Smooth muscle cell of the umbilical artery (primary cell): ENCODE data around the gene B4GALNT2. TPM values are rescaled to one million over a fixed set of nuclear protein-coding genes. Genes with fewer than 3 reads are reported as not detected.

Experiments
- total RNA-seq: library from RNA; depleted of rRNA; stranded (reverse); fragments of >200 nt; gene quantifications from 2 replicates; pipeline ENCODE4 v1.2.3, GENCODE V29; 2014

B4GALNT2 gene
- not detected in 2 replicates for total RNA-seq

GRCh38 chr17:49132699-49133364 is at the start of gene B4GALNT2:
Gene B4GALNT2 (plus strand): TSS chr17:49132769. CDS start chr17:49132793, 24 bp downstream.

GRCh38 chr17:49210158-49211029 is 77.8 kb downstream of the B4GALNT2 start, which contains the start of the genes ABI3 and GNGT2:
Gene ABI3 (plus strand): TSS chr17:49210707. CDS start chr17:49210725, 18 bp downstream.
Gene GNGT2 (minus strand): TSS chr17:49210574. CDS start chr17:49207422, 3,152 bp downstream.

Other genes with a start within 250 kb of the B4GALNT2 start
- gene ATP5MC1, start 240.0 kb upstream of the B4GALNT2 start, total RNA-seq = 27.8 and 33.0 TPM in 2 replicates
- 49.9 and 78.2 TPM in 2 replicates for gene UBE2Z, start 224.4 kb upstream of the B4GALNT2 start, total RNA-seq
- 95.0 and 97.6 TPM in 2 replicates for gene SNF8, start 187.9 kb upstream of the B4GALNT2 start, total RNA-seq
- gene GIP, start 164.2 kb upstream of the B4GALNT2 start, total RNA-seq = not detected in 2 replicates
- gene IGF2BP1, start 135.4 kb upstream of the B4GALNT2 start, total RNA-seq = 12.2 and 28.5 TPM in 2 replicates
- not detected in 2 replicates for gene GNGT2, start 77.8 kb downstream of the B4GALNT2 start, total RNA-seq
- gene ABI3, start 77.9 kb downstream of the B4GALNT2 start, total RNA-seq = under 0.01 TPM in 1 of 2 replicates, not detected in the other
- 0.30 TPM in 1 of 2 replicates, not detected in the other for gene PHOSPHO1, start 98.0 kb downstream of the B4GALNT2 start, total RNA-seq
- gene ZNF652, start 229.5 kb downstream of the B4GALNT2 start, total RNA-seq = 9.8 and 11.1 TPM in 2 replicates